NCI-H446 (cell line): ENCODE results near the gene LHX6.

ENCODE experiments used
- DNase-seq, 2 experiments: peaks; one replicate each; lab custom pipeline; 2025; lab: John Stamatoyannopoulos, UW

The LHX6 gene

DNA sequence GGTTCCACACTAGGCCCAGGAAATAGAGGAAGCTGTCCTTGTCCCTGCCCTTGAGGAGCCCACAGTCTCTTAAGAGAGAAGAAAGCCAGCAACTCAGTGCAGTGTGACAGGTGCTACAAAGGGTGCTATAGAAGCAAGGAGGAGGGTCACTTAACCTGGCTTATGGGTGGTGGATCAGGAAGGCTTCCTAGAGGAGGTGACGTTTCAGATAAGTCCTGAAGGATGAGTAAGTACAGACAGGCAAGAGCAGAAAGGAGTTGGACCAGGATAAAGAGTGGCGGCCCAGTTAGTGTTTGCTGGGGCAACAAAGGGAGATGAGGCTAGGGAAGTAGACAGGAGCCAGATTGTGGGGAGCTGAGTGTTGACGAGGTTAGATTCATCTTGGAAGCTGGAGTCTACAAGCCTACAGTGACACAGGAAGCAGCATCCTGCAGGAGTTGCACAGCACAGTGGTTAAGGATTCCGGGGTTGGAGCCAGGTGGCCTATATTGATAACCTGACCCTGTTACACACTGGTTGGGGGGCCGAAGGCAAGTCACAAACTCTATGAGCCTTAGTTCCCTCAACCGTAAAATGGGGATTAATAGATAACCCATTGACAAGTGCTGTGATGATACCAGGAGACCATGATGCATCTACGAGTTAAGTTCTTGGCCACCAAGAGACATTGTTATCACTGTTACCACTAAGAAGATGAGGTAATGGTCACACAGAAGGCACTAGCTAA lies 5.4 kb upstream of the LHX6 start:
- no peak for DNase-seq

DNA sequence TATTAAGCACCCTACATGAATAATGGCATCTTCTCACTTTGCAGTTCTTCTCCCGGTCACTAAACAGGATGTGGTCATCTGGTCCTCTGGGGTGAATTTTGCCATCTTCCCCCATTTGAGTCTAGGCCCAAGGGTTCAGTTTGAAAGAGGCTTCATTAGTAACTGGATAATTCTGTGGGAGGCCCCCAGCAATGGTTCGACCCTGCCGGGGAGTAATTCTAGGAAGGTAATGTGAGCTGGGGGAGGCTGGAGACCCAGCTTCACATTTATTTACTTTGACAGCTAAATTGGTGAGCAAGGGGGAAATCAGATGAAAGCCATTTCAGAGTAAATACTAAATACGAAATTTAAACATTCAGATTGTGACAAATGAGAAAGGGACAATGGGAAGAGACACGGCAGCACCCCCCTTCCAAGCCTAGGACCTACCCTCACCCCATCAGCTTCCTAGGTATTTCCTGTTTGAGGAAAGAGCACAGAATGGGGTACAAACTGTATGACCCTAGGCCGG lies 4.1 kb upstream of the LHX6 start:
- DNase-seq = no peak

DNA sequence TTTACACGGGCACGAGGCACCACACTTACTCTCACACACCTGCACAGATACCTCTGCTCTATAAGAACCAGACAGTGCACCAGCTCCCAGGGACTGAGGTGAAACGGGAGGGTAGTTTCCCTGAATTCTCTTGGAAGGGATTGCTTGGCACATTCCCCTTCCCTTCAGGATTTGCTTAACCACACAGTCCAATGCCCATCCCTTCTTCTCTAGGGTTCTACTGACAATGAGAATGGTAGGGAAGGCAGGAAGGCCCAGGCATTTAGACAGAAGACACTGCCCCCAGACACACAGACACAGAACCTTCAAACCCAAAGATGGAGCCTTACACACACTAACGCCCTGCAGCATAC lies 704 bp upstream of the LHX6 start:
- DNase-seq = no peak

DNA sequence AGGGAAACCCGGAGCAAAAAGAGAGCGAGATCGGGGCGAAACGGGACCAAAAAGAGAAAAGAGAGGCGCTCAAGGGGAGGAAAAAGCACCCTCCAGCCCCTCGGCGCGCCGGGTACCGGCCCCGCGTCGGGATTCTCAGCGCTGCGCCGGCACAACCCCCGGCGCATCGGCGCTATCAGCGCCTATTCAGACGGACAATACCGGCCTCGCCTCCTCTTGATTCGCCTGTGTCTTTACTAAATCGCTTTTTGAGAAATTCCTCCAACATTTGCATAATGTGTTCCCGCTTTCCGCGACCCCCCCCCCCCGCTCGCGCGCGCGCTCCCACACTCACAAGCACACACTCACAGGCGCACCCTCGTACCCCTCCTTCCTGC lies 578 bp downstream of the LHX6 start:
- DNase-seq = no peak

DNA sequence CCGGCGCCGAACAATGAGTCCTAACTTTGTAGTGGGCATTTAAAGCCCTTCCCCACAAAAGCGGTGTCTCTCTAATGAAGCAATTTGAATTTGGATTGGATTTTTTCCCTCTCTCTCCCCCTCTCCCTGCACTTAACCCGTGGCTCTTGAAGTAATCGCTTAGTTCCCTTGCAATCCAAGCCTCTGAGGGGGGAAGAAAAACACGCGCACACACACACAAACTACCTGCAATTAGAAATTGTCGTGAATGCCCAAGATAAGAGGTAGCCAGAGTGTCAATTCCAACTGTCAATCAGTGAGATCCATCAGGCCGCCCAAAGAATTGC lies 1.2 kb downstream of the LHX6 start:
- DNase-seq = no peak

DNA sequence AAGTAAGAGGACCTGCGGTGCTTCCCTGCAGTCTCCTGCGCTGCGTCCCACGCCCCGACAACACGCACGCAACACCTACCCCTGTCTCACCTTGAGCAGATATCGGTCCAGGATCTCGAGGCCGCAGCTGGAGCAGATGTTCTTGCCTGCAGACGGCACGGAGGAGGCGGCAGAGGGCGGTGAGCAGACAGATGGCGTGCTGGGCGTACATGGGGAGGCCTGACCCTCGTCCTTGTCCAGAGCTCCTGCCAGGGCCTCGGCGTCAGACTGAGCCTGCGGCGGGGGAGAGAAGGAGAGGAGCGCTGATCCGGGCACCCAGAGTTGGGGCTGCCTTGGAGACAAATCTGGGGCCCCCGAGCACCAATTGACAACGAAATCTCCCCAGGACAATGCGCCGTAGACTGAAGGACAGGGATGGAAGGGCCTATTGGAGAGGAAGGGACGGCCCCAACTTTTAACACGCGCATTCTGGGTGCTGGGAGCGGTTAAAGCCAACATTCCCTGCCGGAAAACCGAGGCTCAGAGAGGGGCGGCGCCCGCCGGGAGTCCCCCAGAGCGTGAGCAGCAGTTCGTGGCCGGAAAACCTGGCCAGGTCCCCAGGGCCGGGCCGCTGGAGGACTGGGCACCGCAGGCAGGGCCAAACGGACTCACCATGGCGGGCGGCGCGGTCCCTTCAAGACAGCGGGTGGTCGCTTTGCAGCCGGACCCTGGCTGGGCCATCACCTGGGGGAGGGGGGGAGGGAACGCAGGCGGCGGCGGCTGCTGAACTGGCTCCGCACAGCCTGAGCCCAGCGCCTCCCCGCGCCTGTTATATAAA lies 1.8 kb downstream of the LHX6 start:
- DNase-seq = no peak

DNA sequence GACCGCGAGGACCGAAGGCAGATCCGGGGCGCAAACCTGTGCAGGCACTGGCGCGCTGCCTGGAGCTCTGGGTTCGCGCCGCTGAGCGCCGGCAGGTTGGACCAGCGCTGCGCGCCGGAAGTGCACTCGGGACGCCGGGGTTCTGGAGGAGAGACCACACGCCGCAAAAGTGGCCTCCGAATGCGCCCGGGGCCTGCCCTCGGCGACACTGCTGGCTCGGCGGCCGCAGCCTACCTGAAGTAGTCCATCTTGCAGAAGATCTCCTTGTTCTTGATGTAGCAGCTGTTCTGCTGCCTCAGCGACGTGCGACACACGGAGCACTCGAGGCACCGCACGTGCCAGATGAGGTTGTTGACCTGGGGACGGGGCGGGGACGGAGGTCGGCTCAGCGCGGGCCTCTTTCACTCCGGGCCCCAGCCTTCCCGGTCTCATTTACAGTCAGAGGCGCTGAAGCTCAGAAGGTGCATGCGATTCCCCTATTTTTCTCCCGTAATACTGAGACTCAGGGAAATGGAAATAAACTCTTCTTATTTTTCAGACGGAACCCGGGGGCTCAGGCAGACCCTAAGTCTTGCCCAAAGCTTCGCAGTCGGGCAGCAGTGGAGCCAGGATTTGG lies 2.5 kb downstream of the LHX6 start:
- DNase-seq = no peak

DNA sequence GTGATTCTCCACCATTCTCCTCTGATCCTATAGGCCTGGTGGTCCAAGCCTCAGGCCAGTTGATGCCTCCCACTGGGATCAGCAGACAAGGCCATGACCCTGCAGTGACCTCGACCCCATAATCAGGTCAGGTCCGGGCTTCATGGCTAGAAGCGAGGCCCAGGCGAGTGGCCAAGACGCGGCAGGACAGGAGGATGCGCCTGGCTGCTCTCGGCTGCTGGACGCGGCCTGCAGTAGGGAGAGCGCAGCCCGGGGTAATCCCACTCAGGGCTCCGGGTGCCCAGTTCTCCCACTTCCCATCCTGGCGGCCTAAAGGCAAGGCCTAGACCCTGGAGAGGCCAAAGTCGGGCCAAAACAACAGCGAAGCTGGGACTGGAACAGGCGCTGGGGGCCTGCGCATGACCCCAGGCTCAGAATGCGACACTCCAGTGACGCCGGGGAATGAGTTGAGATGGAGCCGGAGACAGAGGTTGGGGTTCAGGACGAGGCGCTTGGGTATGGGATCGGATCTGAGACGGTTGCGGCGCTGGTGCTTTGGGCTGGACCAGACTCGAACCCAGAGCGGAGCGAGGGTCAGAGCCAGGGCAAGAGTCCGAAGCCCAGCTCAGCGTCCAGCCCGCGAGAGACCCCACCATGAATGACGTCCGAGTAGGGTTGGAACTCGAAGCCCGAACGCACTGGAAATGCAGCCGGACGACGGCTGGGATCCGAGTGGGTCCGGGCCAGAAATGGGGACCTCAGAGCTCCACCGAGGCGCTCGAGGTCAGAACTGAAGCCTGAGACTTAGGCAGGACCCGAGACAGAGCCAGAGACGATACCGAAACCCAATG lies 3.2 kb downstream of the LHX6 start:
- no peak for DNase-seq

DNA sequence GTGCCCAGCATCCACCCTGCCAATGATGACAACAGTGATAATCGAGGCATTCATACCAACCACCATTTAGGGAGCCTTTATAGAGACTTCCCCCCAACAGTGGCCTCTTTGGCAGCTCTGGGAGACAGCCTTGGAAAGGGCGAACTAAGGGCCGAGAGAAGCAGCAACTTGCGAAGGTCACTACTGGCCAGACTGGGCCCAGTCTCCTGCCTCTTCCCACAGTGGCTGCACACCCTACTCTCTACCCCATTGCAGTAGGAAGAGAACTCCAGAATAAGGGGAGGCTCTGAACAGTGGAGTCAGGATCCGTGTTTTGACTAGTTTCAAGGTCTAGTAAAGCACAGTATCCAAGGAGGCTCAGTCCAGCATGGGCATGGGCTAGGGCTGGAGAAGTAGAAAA lies 5.3 kb downstream of the LHX6 start:
- no peak for DNase-seq

DNA sequence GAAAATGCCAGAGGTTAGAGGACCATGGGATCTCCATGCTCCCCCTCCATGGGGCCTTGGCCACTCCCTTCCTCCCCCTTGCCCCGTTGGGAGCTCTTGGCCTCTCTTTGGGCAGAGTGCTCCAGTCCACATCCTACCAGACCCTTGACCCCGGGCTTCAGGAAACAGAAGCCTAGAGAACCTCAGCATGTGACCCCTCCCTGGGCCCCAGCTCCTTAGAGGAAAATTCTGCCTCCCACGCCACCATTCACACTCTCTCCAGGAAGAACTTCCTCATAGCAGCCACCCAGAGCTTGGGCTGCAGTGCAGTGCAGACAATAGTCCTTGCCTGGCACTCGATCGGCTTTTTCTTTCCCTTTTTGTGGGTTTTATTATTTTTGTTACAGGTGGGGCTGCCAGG lies 6.0 kb downstream of the LHX6 start:
- DNase-seq = no peak

DNA sequence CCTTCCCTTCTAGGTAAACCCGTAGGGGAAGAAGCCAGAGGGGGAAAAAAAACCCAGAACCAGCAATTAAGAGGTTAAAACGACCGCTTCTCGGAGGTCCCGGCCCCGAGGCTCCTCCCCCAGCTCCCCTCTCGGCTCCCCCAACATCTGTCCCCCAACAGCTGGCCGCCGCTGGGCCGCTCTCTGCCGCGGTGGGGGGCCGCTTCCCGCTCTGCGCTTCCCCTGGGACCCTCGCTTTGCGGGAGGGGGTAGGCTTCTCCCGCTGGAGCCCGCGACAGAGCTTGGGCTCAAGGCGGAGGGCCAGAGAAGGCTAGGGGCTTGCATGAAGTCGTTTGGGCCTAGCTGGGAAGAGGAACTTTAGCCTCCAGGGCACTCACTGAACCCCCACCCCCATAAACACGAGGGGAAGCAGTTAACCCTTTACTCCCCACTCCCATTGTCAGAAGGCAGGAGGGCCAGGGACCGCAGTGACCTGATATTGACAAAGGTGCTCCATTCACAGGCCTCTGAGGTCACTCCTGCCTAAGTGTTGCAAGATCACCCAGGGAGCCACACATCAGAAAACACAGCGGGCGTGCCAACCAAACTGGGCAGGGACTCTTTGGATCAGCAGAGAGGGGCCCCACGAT lies 7.5 kb downstream of the LHX6 start:
- DNase-seq = no peak

DNA sequence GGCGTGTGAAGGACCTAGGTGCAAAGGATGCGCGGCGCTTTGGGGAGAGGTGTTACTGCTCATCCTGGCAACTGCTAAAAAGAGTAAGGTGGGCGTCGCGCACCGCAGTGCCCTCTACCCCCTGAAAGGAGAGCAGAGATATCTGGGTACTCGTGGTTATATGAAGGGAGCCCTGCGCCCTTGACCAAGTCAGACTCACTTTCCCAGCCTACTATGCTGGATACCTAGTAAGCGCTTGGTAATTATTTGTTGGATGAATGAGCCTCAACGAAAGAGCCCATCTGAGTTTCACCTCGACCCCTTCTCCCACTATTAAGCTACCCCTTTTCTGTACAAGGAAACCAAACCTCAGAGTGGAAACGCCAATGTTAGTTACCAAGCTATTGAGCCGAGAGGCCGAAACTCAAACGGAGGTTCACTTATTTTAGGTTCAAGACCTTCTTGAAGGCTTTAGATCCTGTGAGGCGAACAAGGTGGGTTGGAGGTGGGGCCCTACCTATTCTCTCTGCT lies 8.0 kb downstream of the LHX6 start:
- DNase-seq = no peak

DNA sequence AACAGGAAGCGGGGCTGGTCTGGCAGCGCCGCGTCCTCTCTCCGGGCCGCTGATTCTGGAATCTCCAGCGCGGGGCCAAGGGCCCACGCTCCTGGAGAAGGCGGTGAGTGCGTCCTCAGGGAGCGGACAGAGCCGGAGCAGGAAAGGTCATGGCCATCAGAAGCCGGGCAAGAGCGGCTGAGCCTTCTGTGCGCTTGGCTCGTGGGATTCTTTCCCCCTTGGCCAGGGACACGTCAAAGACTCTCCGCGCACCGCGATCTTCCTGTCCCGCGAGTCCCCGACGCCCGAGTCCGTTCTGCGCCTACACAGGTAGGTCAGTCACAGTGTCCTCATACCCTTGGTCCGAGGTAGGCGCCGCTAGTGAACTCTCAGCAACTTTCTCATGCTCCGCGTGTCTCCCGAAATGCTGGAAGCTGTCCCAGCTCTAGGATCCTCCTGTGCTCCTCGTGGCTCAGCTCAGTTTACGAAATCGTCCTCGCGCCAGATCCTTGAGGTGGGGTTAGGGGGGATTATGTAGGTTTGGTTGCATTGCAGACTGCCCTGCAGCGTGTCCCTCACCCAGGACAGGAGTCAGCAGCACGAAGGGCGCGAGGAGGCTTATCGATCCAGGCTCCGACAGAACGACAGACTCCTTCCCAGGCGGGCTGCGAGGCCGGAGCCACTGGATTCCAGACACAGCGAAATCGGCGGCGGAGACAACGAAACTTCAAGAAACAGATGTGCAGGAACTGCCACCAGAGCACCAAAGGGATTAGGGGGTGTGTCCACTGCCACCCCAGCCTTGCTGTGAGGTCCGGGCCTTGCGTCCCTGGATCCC lies 8.7 kb downstream of the LHX6 start:
- no peak for DNase-seq

DNA sequence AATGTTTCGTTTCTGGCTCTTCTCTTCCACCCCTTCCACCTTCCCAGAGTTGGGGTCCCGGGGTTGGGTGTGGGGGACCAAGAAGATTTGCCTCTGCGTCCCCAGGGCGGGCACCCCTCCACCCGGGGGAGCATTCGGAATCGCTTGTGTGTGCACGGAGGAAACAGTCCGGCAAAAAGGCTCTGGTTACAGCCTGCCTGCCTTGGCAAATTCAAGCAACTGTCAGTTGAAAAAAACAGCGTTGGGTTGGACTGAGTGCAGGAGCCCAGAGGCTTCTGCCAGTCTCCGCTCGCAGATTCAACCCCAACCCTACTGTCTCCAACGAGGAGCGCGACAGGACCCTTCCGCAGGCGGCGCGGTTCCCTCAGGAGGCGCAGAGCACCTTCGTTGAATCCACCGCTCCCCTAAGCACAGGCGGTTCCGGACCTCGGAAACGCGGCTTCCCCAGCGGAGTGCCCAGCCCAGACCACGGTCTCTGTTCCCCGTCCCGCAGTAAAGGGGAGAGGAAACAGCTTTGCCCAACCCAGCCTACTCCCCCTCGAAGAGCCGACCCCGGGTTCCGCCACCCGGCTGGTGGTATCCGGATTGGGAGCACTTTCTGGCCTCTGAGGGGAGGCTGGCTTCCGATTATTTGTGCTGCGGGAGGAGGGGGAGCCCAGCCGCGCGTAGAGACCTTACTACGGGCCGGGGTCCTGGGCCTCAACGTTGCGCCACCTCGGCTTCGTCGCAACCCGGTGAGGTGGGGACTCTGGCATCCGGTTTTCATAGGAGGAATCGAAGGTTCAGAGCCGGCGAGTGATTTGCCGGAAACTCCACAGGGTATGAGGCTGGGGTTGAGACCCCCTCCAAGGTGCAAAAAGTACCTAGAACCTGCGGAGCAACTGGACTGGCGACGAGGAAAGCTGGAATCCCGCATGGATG lies 9.6 kb downstream of the LHX6 start:
- no peak for DNase-seq

DNA sequence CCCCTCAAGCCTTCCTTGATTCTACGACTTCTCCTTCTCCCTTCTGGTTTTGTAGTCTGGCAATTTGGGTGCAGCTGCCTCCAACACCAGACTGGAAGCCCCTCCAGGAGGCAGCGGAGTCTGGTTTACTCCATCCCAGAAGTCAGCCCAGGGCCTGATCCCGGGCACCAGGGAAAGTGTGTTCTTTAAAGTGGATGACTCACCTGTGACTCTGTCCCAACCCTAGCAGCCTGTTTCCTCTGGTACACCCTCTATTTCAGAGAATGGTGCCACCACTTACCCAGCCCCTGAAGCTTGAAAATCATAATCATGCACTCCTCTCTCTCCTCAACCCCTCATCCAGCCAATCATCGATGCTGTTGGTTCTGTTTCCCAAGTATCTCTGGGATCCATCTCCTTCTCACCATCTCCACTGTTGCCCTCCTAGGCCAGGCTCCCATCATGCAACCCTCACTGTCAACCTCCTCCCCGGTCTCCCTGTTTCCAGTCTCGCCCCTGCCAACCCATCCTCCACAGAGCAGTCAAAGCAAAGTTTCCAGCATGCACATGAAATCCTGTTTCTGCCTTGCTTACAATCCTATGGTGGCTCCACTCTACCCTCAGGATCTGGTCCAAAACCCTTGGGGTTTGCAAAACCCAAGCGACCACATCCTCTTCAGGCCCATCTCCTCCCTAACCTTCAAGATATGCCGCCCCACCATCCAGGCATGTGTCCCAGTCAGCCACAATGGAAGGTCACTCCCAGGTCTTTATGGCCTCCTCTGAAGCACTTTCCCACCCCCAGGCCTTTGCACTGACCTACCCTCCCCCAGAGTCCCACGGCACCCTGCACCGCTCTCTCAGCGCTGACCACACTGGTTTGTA lies 10.5 kb downstream of the LHX6 start:
- no peak for DNase-seq

DNA sequence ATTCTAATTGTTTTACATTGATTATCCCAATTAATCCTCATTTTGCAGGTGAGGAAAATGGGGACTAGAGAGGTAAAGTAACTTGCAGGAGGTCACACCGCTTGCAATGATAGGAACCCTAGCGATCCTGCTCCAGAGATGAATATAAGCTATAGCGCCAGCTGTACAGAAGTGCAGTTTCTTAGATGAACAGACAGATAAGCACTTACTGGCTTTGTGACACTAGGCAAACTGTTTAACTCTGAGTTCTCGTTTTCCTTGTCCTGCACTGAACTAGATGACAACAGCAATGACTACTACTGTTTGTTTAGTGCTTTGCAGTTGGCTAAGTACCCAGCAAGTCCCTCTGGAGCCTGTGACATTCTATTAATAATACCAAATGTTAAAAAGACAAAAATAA lies 11.1 kb downstream of the LHX6 start:
- DNase-seq = no peak

DNA sequence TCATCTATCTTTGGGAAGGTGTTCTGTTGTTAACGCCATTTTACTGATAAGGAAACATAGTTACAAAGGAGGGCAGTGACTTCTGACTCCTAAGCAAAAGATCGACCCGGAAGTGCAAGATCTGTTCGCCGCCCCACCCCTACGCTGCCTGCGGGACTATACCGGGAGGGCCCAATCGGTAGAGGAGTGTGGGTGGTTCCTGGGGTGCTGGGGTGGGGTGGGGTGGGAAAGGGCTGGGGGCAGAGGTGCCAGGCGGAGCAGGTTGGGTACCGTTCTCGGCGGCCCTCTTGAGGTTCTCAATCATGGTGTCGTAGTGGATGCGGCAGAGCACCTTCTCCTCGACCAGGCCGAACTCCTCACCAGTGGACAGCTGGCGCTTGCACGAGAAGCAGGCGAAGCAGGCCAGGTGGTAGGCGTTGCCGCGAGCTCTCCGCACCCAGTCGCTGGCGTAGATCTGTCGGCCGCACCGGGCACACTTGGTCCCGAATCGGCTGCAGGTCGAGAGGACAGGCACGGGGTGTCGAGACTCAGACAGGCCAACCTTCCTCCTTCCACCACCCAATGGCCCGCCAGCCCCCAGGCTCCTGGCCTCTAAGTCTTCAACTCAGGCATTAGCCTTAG lies 11.8 kb downstream of the LHX6 start:
- no peak for DNase-seq

DNA sequence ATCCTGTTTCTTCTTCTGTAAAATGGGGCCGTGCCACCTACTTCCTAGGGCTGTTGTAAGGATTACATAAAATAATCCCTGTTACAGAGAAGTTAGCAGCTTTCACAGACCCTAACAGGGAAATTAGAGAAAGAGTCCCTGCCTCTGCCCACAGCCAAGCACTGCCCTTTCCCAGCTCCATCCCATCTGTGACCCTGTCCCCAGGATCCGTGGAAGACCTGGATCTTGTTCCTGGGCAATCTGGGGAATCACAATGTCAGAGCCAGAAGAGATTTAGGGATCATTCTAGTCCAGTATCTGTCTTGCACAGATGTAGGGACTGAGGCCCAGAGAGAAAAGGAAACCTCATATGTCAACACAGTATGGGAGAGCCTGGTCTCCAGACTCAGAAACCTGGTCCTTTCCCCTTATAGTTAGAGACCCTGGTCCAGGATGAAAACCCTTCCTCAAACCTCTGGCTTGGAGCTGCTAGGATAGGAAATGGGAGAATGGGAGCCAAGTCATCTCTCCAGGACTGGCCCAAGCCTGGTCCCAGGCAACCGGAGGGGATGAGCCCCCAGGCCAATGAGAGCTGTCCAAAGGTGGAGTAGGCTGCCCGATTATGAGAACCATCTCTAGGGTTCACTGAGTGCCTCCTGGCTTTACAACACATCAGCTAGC lies 12.5 kb downstream of the LHX6 start:
- no peak for DNase-seq
